ENCODE measurements around the gene RPS27A.
"Not testable (repeated sequence)": the region's sequence is repeated elsewhere in the genome, so short reads cannot be mapped to it uniquely, and the experiment has no call there.

Gene RPS27A

GRCh38 chr2:55239656-55240222 is 7.3 kb downstream of the RPS27A start:
- no peak for DNase-seq (ENCODE audit: low spot score)

- not testable (repeated sequence) for DNase-seq (ENCODE audit: low spot score)
These were observed 9.1 kb downstream of the RPS27A start for GRCh38 chr2:55241582-55241981.

- no peak for DNase-seq (ENCODE audit: low spot score)
These were observed 10.1 kb downstream of the RPS27A start for GRCh38 chr2:55242617-55243016.

- DNase-seq (ENCODE audit: low spot score) = no peak
These were observed 12.9 kb downstream of the RPS27A start for GRCh38 chr2:55245411-55245810.

GRCh38 chr2:55247025-55247424 is 14.5 kb downstream of the RPS27A start:
- DNase-seq (ENCODE audit: low spot score) = no peak

- DNase-seq (ENCODE audit: low spot score) = no peak
These were observed 20.3 kb downstream of the RPS27A start for GRCh38 chr2:55252832-55253231.

- not testable (repeated sequence) for DNase-seq (ENCODE audit: low spot score)
These were observed 27.1 kb downstream of the RPS27A start for GRCh38 chr2:55259586-55259985.

GRCh38 chr2:55268288-55268906 is 35.9 kb downstream of the RPS27A start:
- DNase-seq (ENCODE audit: low spot score) = no peak

- DNase-seq (ENCODE audit: low spot score) = peak; percentile 93
These were observed 36.6 kb downstream of the RPS27A start, which contains the start of gene MTIF2 for GRCh38 chr2:55268907-55269644. Gene MTIF2, minus strand, starts transcription at chr2:55269231. Its CDS starts 5,373 bp downstream, at chr2:55263858.

GRCh38 chr2:55269645-55269990 is 37.1 kb downstream of the RPS27A start:
- no peak for DNase-seq (ENCODE audit: low spot score)

- not testable (repeated sequence) for DNase-seq (ENCODE audit: low spot score)
These were observed 41.9 kb downstream of the RPS27A start for GRCh38 chr2:55274346-55274745.

- no peak for DNase-seq (ENCODE audit: low spot score)
These were observed 44.8 kb downstream of the RPS27A start for GRCh38 chr2:55277310-55277709.

GRCh38 chr2:55279214-55279835 is 46.8 kb downstream of the RPS27A start:
- not testable (repeated sequence) for DNase-seq (ENCODE audit: low spot score)

GRCh38 chr2:55279859-55280424 is 47.5 kb downstream of the RPS27A start:
- not testable (repeated sequence) for DNase-seq (ENCODE audit: low spot score)

GRCh38 chr2:55280851-55281546 is 48.5 kb downstream of the RPS27A start:
- DNase-seq (ENCODE audit: low spot score) = not testable (repeated sequence)

GRCh38 chr2:55282110-55282917 is 49.8 kb downstream of the RPS27A start:
- peak; percentile 90 for DNase-seq (ENCODE audit: low spot score)

- DNase-seq (ENCODE audit: low spot score) = no peak
These were observed 50.6 kb downstream of the RPS27A start for GRCh38 chr2:55283083-55283482.
